ENCODE data around the gene GCK.

The GCK gene

GRCh38 chr7:44114586-44115310, 74.5 kb downstream of the GCK start:
- TF ChIP-seq ZNF565 (CRISPR knock-in tag; conservative IDR thresholded peaks at IDR 0.05; ENCODE audit: low read depth) = no peak
- TF ChIP-seq CSDC2 (CRISPR knock-in tag; IDR thresholded peaks at IDR 0.05) = no peak
- TF ChIP-seq ZC3H10 (CRISPR knock-in tag; IDR thresholded peaks at IDR 0.05) = no peak
- TF ChIP-seq POU6F1 (CRISPR knock-in tag; IDR thresholded peaks at IDR 0.05; ENCODE audit: borderline replicate concordance, low read depth) = no peak
- no peak for TF ChIP-seq CSRNP3 (CRISPR knock-in tag; IDR thresholded peaks at IDR 0.05)
- TF ChIP-seq ISL1 (CRISPR knock-in tag; IDR thresholded peaks at IDR 0.05) = no peak
- TF ChIP-seq ZFP30 (CRISPR knock-in tag; IDR thresholded peaks at IDR 0.05) = no peak
- no peak for TF ChIP-seq RARB (CRISPR knock-in tag; IDR thresholded peaks at IDR 0.05)
- no peak for TF ChIP-seq TCF4 (CRISPR knock-in tag; IDR thresholded peaks at IDR 0.05; ENCODE audit: borderline replicate concordance)
- TF ChIP-seq ZFP3 (CRISPR knock-in tag; IDR thresholded peaks at IDR 0.05) = no peak
- TF ChIP-seq OSR1 (CRISPR knock-in tag; IDR thresholded peaks at IDR 0.05) = no peak
- no peak for TF ChIP-seq SNAI2 (CRISPR knock-in tag; IDR thresholded peaks at IDR 0.05)
- no peak for TF ChIP-seq BACH2 (CRISPR knock-in tag; IDR thresholded peaks at IDR 0.05; ENCODE audit: borderline replicate concordance)
- no peak for TF ChIP-seq PPARA (CRISPR knock-in tag; IDR thresholded peaks at IDR 0.05; ENCODE audit: borderline replicate concordance)
- no peak for ATAC-seq

GRCh38 chr7:44113764-44114354, 75.4 kb downstream of the GCK start:
- ATAC-seq = no peak
- no peak for TF ChIP-seq POU6F1 (CRISPR knock-in tag; IDR thresholded peaks at IDR 0.05; ENCODE audit: borderline replicate concordance, low read depth)
- no peak for TF ChIP-seq SNAI2 (CRISPR knock-in tag; IDR thresholded peaks at IDR 0.05)
- TF ChIP-seq PPARA (CRISPR knock-in tag; IDR thresholded peaks at IDR 0.05; ENCODE audit: borderline replicate concordance) = no peak
- no peak for TF ChIP-seq ZFP30 (CRISPR knock-in tag; IDR thresholded peaks at IDR 0.05)
- no peak for TF ChIP-seq PATZ1 (CRISPR knock-in tag; IDR thresholded peaks at IDR 0.05; ENCODE audit: borderline replicate concordance)
- no peak for TF ChIP-seq ZFP3 (CRISPR knock-in tag; IDR thresholded peaks at IDR 0.05)
- TF ChIP-seq CREB5 (CRISPR knock-in tag; IDR thresholded peaks at IDR 0.05; ENCODE audit: low read depth) = no peak
- TF ChIP-seq TSHZ2 (CRISPR knock-in tag; IDR thresholded peaks at IDR 0.05) = no peak
- no peak for TF ChIP-seq ISL1 (CRISPR knock-in tag; IDR thresholded peaks at IDR 0.05)
